Adrenal gland (tissue), 5 donors: ENCODE results near the gene MAGI1.

Experiments used
- POLR2A ChIP-seq, 2 donors: fragments of 450-650 bp; IDR thresholded peaks; one replicate each; pipeline ENCODE4 v1.6.1; 2017; ENCODE audit warnings: antibody characterized with exemption in 2 of 2, mild to moderate bottlenecking in 2 of 2, moderate library complexity in 1 of 2
- TF ChIP-seq, protein P1 (sequence below), 6 experiments: fragments of 450-650 bp in 4 of 6; fragments of 200-600 bp in 2 of 6; sonication (generic) in 1 of 6; IDR thresholded peaks; 1 replicate in 5 of 6; 2 replicates in 1 of 6; pipeline versions ENCODE4 v1.5.1 to v1.8.0; 2016 to 2021; ENCODE audit warnings: antibody characterized with exemption in 6 of 6, mild to moderate bottlenecking in 2 of 6, moderate library complexity in 1 of 6
- donor health status: DM: no; HTN: no; CAD: no.

DNA sequence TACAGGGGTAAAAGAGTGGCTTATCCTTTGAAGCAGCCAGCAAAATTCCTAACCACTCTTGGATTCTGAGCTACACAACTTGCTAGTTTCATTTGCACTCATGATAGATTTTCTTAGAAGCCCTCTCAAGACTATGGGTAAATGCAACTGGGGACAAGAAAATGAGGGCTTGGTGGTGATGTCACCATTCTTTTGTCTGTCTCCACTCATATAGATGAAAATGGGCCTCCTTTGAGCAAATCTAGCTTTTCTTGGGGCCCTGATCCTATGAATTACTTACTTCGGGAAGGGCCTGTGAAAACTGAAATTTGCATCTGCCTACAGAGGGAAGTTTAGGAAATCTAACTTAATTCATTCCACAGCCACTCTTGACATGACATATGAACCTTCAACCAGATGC lies 486.3 kb downstream of the MAGI1 start:
- TF ChIP-seq, protein P1, sequence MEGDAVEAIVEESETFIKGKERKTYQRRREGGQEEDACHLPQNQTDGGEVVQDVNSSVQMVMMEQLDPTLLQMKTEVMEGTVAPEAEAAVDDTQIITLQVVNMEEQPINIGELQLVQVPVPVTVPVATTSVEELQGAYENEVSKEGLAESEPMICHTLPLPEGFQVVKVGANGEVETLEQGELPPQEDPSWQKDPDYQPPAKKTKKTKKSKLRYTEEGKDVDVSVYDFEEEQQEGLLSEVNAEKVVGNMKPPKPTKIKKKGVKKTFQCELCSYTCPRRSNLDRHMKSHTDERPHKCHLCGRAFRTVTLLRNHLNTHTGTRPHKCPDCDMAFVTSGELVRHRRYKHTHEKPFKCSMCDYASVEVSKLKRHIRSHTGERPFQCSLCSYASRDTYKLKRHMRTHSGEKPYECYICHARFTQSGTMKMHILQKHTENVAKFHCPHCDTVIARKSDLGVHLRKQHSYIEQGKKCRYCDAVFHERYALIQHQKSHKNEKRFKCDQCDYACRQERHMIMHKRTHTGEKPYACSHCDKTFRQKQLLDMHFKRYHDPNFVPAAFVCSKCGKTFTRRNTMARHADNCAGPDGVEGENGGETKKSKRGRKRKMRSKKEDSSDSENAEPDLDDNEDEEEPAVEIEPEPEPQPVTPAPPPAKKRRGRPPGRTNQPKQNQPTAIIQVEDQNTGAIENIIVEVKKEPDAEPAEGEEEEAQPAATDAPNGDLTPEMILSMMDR (IDR thresholded peaks at IDR 0.05), result no peak
- TF ChIP-seq POLR2A (IDR thresholded peaks at IDR 0.05), result no peak
